ENCODE results near the gene SCEL. TPM values are rescaled to one million over a fixed set of nuclear protein-coding genes. Genes with fewer than 3 reads are reported as not detected.

The SCEL gene
- total and polyA plus RNA-seq, 2 of the 4 experiments (the other 2 are of a cell fraction) = not detected

GRCh38 chr13:77545626-77546412 is 10.3 kb downstream of the SCEL start:
- H2AK9ac ChIP-seq (replicated peaks; ENCODE audit: low read depth, low read length, poor library complexity) = no peak overlapping the region
- H3K4me3 ChIP-seq (ENCODE audit: insufficient read depth, low read depth, low read length) = no peak overlapping the region
- no peak overlapping the region for H3K56ac ChIP-seq (ENCODE audit: extremely low read depth, insufficient read depth, low read length)
- H3K14ac ChIP-seq (replicated peaks; ENCODE audit: low read depth, low read length) = no peak overlapping the region
- in situ Hi-C loops (cut with MboI; ENCODE audit: low sequenced_read_pairs) (no loop called here), dilution Hi-C loops (cut with HindIII; ENCODE audit: low sequenced_read_pairs, unreplicated experiment) (no loop called here), intact Hi-C loops (cut with micrococcal nuclease) (no loop called here)
- H4K5ac ChIP-seq (ENCODE audit: low read depth, low read length) = no peak overlapping the region
- no peak for DNase-seq
- H3K4me1 ChIP-seq (ENCODE audit: control insufficient read depth, insufficient read depth, low read length) = no peaks in the 10 kb centered on the region
- POLR2A ChIA-PET (ENCODE audit: unreplicated experiment) = no interaction called here
- no peak overlapping the region for H4K8ac ChIP-seq (ENCODE audit: low read depth in 2 of 2, low read length in 2 of 2)
- no peak overlapping the region for H3K23ac ChIP-seq (ENCODE audit: low read depth, low read length)
- no peak for ATAC-seq (ENCODE audit: low read depth)
- H2BK20ac ChIP-seq (ENCODE audit: low read depth, low read length) = no peak overlapping the region
- no peak overlapping the region for H2BK120ac ChIP-seq (ENCODE audit: low read depth, low read length)
- no peaks in the 10 kb centered on the region for H3K36me3 ChIP-seq (ENCODE audit: control insufficient read depth, insufficient read depth, low read length)
- no peak overlapping the region for H2AK5ac ChIP-seq (ENCODE audit: low read depth, low read length)
- H2BK15ac ChIP-seq (ENCODE audit: low read depth, low read length) = no peak overlapping the region
- no peak overlapping the region for H3K9ac ChIP-seq (ENCODE audit: low read depth, low read length)
- no peak overlapping the region for H4K91ac ChIP-seq (ENCODE audit: insufficient read depth, low read depth, low read length)
- H3K79me1 ChIP-seq (ENCODE audit: low read depth in 1 of 2, low read length in 2 of 2) = no peaks in the 10 kb centered on the region
- H3K9me3 ChIP-seq (ENCODE audit: control insufficient read depth, insufficient read depth, low read length) = no peaks in the 10 kb centered on the region
- H2AFZ ChIP-seq (replicated peaks; ENCODE audit: low read length, poor library complexity) = no peak overlapping the region
- no peak overlapping the region for H3K18ac ChIP-seq (ENCODE audit: low read depth, low read length)
- TF ChIP-seq BHLHE40 (IDR thresholded peaks at IDR 0.05; ENCODE audit: low read depth, low read length) (no peak), NFE2L2 (IDR thresholded peaks at IDR 0.05; ENCODE audit: low read depth, low read length) (no peak), MAZ (IDR thresholded peaks at IDR 0.05; ENCODE audit: borderline replicate concordance, low read depth, low read length) (no peak), RFX5 (IDR thresholded peaks at IDR 0.05; ENCODE audit: low read depth, low read length) (no peak), CHD1 (IDR thresholded peaks at IDR 0.05; ENCODE audit: low read depth, low read length) (no peak), POLR2A (IDR thresholded peaks at IDR 0.05; ENCODE audit: low read depth, low read length) (no peak), FOS (IDR thresholded peaks at IDR 0.05; ENCODE audit: low read depth, low read length) (no peak), ELK1 (IDR thresholded peaks at IDR 0.05; ENCODE audit: borderline replicate concordance, low read depth, low read length) (no peak), USF2 (IDR thresholded peaks at IDR 0.05; ENCODE audit: low read depth, low read length) (no peak), RAD21 (IDR thresholded peaks at IDR 0.05; ENCODE audit: low read length) (no peak), SMC3 (IDR thresholded peaks at IDR 0.05; ENCODE audit: low read depth, low read length) (no peak), RCOR1 (IDR thresholded peaks at IDR 0.05; ENCODE audit: insufficient replicate concordance, low read length) (no peak), MXI1 (IDR thresholded peaks at IDR 0.05; ENCODE audit: borderline replicate concordance, low read depth, low read length) (no peak), MAFK (IDR thresholded peaks at IDR 0.05; ENCODE audit: low read depth, low read length) (no peak), CTCF (conservative IDR thresholded peaks at IDR 0.05; ENCODE audit: low read depth, low read length) (no peak)
- H3K4me2 ChIP-seq (ENCODE audit: low read depth, low read length) = no peak overlapping the region
- H3K27me3 ChIP-seq (ENCODE audit: control insufficient read depth, insufficient read depth, low read length) = no peaks in the 10 kb centered on the region
- no peak overlapping the region for H2BK5ac ChIP-seq (ENCODE audit: low read depth, low read length, poor library complexity, severe bottlenecking)
- H3K9me1 ChIP-seq (ENCODE audit: insufficient read depth, low read length) = no peaks in the 10 kb centered on the region
- no CpG with 5 or more reads among the region's 3 CpGs for WGBS, 2 experiments (ENCODE audit: extremely low coverage in 2 of 2, insufficient read length in 1 of 2)
- CTCF ChIA-PET = no interaction called here
- no peaks in the 10 kb centered on the region for H4K20me1 ChIP-seq (ENCODE audit: insufficient read depth, low read length)
- BruUV-seq (replicated peaks) = no TSS peak
- H3K4ac ChIP-seq (ENCODE audit: low read depth, low read length) = no peak overlapping the region
- H3K27ac ChIP-seq (ENCODE audit: insufficient read depth, low read length) = no peak overlapping the region

Measured in IMR-90 (cell line).